Measurements from ENCODE around the gene FBXO42.
"Not testable (repeated sequence)": the region's sequence is repeated elsewhere in the genome, so short reads cannot be mapped to it uniquely, and the experiment has no call there.

FBXO42 gene

DNA sequence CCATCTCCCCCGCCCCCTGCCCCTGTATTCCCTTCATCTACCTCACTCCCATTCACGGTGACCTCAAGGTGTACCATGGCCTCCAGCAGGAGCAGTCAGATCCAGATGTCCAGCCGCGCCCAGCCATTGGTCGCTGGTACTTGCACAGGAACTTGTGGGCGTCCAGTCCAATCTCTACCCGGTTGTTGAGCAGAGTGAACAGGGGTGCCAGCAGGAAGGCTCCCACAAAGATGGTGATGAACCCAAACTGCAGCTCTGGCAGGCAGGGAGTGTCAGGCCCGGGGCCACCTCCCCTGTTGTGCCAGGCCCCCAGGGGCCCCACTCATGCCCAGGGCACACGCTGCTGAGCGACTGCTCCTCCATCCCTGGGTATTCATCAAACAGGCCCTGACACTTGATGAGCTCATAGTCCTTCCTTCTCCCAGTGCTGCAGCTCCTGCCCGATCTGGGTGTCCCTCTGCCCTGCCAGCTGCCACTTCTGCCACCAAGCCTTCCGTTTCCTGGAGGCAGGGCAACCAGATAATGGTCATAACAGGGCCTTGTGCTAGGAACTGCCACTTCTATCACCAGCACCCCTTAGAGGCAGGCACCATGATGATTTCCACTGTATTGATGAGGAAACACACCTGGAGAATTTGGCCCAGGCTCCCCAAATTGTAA is 134.1 kb downstream of the FBXO42 start:
- DNase-seq (ENCODE audit: low spot score): no peak

DNA sequence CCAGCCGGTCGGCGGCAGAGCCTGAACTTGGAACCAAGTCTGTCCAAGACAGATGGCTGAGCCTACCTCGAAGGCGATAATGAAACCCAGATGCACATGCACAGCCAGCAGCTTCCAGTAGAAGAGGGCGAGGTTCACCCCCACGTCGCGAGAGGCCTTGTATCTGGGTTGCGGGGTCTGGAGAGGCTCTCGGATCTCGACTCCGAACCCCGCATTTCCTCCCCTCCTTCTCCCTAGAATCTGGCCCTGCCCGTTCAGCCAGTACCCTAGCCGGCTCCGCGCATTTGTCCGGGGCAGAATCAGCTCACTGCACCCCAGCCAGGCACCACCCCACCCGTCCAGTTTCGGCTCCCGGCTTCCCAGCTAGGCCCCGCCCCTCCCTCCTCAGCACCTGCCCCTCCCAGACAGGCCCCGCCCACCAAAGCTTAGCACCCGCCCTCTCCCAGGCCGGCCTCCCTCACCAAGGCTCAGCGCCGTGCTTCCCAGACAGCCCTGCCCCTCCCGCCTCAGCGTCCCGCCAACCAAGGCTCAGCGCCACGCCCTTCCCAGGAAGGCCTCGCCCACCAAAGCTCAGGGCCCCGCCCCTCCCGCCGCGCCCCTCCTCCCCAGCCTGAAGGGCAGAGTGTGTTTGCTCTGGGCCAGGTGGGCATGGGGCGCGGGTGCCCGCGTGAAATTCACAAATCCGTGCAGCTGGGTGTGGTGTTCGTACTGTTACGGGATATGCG is 135.1 kb downstream of the FBXO42 start:
- DNase-seq (ENCODE audit: low spot score): peak; percentile 97

DNA sequence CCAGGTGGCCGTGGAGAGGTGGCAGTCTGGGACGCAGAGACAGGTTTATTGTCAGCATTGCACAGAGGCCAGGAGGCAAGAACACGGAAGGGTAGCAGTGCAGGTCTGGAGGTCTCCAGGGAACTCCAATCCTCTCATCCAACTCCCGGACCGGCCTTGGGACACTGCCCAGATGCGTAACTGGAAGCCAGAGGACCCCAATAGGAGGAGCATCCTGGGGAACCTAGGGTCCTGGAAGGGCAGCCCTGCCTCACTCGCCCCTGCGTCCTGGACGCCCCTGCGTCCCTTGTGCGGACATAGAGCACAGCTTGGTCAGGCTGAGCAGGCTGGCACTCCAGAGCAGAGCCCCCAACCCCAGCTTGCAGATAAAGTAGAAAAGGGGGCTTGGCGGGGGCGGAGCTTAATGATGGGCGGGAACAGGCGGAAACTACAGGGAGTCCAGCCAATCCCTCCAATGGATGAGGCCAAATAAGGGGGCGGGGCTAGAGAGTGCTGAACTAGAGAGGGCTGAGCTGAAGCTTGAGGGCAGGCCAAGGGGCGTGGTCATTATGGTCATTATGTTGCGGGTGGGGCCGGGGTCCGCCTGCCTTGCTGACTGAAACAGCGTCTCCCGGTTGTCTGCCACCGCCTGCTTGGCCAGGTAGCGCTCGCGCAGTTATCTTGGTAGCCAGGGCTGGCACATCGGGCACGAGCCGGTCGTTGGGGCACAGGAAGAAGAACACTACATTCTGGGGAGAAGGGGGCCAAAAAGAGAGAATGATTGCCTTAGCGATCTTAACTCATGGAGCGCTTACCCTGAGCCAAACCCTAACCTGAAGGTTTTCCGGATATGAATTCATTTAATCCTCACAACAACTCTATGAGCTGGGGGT is 136.2 kb downstream of the FBXO42 start:
- DNase-seq (ENCODE audit: low spot score): peak; percentile 90

DNA sequence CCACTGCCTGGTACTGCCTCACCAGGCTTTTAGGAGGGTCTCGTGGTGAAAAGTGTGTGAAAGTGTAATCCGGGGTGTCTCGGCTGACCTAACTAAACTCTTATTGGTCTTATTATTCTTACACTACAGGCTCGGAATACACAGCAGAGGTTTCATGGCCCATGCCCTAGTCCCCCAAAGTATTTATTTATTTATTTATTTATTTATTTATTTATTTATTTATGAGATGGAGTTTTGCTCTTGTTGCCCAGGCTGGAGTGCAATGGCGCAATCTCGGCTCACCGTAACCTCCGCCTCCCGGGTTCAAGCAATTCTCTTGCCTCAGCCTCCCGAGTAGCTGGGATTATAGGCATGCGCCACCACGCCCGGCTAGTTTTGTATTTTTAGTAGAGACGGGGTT is 137.0 kb downstream of the FBXO42 start:
- DNase-seq (ENCODE audit: low spot score): not testable (repeated sequence)

DNA sequence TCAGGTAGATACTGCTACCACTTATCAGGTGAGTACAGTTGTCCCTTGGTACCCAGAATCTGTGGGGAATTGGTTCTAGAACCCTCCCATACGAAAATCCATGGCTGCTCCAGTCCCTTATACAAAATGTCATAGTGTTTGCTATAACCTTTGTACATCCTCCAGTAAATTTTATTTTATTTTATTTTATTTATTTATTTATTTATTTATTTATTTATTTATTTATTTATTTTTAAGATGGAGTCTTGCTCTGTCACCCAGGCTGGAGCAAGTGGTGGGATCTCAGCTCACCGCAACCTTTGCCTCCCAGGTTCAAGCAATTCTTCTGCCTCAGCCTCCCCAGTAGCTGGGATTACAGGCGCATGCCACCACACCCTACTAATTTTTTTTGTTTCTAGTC is 138.7 kb downstream of the FBXO42 start:
- DNase-seq (ENCODE audit: low spot score): not testable (repeated sequence)

DNA sequence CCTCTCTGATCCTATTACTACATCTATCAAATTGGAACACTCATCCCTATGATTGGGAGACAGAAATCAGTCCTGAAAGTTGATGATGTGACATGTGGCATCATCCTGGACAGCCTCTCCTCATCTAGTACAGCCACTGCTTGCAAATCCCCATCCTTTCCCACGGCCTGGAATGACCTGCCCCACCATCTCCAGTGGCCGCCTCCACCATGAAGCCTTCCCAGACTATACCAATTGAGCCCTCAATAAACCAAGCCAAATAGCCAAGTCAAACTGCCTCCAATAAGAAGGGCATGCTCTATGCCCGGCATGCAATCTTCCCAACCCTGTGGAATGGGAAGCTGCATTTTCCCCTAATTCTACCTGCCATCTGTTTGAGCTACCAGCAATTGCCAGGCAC is 139.3 kb downstream of the FBXO42 start:
- no peak for DNase-seq (ENCODE audit: low spot score)

DNA sequence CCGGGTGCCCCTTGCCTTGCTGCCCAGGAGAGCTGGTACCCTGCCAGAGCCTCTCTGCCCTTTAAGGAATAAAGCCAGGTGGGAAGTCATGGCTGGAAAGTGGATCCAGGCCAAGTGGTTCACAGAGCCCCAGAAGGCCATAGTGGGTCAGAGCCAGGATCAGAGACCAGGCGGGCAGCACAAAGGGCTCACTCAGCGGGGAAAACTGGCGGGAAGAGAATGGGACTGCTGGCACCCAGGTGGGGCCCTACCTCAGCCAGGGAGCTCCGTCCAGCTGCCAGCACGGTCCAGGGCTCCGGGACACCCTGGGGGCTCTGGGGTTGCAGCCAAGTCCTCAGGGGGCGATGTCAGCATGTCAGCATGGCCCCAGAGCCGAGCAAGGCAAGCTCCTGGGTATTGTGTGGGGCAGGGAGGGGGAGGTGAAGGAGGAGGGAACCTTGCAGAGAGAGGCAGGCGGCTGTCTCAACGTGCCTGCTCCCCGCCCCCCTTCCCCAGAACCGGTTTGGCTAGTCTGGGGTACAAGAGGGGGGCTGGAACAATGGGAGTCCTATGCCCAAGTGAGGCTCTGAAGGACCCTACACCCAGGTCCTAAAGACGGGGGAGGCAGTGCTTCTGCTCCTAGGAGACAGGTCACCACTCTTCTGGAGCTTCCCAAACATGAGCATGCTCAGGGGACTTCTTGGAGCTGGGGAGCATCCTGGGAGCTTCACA is 139.9 kb downstream of the FBXO42 start, which contains the start of gene ARHGEF19:
Gene ARHGEF19, minus strand, starts transcription at position 402 of the 711 bp plus-strand sequence. CDS start 3,598 bp downstream, outside the sequence.
- peak; percentile 51 for DNase-seq (ENCODE audit: low spot score)

DNA sequence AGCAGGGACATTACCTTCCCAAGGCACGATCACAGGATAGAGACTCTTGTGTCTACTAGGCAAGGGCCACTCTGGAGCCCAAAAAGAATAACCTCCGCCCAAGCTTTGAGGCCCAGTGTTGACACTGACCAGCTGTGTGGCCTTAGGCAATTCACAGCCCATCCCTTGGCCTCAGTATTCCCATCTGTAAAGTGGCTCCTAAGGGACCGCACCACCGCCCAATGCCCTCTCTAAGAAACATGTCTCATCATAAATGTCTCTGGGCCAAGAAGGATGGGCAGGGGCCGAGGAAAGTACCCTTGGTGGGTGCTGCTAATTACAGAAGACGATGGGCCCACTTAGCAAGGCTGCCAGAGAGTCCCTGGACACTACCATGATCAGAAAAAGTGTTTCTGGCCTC is 140.5 kb downstream of the FBXO42 start:
- DNase-seq (ENCODE audit: low spot score): no peak

DNA sequence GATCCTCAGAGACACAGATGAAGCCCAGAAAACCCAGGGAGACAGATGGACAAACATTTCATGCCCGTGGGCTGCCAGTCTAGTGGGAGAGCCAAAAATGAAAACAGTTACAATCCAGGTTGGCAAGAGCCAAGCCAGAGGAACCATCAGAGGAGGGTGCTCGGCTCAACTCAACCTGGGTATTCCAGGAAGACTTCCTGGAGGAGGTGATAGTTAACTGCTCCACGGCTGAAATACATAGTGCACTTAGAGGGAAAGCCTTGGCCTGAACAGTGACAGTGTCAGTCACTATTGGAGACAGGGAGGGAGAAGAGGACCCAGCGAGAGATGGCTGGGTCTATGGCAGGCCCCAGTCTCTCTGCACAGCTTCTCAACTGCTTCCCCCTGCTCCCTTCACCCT is 141.7 kb downstream of the FBXO42 start:
- no peak for DNase-seq (ENCODE audit: low spot score)

DNA sequence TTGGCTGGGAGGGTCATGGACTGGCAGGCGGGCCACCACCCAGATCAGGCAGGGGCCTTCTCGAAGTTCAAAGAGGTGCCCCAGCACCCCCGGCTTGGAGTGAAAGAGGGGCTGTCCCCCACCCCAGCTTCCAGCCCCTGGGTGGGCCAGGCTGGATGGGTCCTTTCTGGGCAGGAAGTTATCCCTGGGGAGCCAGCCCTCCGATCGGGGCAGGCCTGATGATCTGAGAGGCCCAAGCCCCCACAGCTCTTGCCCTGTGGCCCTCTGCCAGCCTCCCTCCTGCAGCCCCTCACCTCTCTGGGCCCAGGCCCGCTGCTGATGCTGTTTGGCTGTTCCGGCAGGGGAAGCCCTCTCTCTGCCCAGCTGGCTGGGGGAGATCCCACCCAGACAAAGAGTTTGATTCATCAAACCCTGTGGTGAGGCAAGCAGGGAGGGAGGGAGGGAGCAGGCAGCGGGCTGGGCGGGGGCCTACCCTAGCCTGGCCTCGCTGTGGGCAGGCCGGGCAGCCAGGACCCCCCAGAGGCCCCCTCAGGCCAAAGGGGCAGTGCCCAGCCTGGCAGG is 142.4 kb downstream of the FBXO42 start:
- DNase-seq (ENCODE audit: low spot score): no peak

DNA sequence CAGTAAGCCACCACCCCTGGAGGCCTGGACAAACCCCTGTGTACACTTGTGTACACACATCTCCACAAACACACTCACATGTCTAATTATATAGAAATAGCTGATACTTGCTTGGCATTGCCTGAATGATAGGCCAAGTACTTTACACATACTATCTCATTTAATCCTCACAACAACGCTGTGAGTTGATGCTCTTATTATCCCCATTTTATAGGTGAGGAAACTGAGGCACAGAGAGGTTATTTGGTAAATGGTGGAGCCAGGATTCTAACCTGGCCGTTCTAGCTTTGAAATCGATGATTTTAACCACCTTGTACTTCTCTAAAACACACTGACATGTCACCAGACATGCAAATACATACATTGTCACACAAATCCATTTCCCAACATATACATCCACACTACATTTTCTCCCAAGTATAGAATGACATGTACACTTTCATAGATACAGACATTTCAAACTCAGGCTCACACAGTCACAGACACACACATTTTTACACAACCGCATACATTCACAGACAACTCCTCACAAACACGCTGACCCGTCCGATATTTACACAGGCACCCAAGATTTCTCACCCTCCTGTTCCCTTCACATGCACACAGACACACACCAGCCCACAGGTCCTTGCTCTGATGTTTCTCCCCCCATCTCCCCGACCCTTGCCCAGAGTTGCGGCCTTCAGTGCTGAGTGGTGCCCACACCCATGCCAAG is 143.0 kb downstream of the FBXO42 start:
- no peak for DNase-seq (ENCODE audit: low spot score)

DNA sequence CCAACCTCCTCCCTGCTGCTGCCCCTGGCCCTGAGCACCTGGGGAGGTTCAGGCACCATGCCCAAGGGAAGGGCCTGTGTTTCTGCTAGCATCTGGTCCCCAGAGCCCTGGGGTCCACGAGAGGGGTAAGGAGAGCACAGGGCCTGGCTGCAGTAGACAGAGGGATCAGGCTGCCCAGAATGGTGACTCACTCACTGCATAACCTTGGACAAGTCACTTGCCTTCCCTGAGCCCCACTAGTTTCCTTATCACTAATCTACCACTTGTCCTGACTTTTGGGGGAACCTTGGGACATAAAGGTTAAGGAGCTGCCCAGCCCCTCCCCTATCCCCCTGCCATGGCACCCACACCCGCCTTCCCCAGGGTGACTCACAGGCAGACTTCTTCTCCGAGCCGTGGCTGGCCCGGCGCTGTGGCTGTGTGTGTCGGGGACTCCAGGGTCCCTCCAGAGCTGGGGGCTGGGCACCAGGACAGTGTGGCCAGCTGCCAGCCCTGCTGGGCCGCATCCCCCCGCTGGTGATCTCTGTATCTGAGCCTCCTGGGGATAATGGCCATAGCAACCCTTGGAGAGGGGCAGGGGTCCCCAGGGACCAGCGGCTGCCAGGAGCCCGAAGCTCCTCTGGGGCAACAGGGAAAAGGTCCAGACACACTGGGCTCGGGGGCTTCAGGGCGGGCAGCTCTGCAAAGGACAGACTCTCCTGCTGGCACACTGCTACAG is 143.9 kb downstream of the FBXO42 start:
- DNase-seq (ENCODE audit: low spot score): no peak

DNA sequence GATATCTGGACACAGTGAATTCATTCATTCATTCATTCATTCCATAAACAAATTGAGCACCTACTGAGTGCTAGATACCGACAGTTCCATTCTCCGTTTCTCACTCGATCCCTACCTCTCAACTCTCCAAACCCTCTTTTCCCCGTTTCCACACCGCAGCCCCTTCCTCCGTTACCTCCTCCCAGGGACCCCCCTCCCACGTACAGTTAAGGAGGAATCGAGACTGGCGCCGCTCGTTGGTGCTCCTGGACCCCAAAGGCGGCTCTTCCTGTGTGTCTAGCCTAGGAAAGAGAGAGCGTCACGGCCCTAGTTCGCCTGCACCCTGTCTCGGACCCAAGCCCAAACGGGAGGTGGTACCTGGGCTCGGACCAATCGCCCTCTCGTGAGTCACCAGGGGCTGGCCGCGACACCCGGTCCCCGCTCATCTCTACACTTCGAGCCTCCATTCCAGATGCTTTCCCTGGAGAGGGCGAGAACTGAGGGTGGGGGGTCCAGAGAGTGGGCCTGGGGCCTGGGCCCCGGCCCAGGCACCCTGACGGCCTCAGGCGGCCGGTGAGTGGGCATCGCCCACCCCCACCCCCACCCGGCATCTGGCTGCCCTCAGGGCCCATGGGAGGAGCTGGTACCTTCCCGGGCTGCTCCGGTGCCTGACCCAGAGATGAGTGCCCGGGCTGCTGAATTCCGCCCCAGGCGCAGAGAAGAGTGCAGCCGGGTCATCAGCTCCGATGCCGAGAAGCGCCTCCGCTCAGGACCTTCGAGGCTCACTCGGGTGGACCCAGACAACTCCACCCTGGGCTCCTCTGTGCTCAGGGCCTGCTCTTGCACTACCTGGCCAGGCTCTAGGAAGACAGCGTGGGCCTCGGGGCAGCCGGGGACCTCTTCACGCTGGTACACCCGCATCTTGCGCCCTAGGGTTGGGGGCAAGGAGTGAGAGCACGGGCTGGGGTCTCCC is 144.7 kb downstream of the FBXO42 start:
- no peak for DNase-seq (ENCODE audit: low spot score)

DNA sequence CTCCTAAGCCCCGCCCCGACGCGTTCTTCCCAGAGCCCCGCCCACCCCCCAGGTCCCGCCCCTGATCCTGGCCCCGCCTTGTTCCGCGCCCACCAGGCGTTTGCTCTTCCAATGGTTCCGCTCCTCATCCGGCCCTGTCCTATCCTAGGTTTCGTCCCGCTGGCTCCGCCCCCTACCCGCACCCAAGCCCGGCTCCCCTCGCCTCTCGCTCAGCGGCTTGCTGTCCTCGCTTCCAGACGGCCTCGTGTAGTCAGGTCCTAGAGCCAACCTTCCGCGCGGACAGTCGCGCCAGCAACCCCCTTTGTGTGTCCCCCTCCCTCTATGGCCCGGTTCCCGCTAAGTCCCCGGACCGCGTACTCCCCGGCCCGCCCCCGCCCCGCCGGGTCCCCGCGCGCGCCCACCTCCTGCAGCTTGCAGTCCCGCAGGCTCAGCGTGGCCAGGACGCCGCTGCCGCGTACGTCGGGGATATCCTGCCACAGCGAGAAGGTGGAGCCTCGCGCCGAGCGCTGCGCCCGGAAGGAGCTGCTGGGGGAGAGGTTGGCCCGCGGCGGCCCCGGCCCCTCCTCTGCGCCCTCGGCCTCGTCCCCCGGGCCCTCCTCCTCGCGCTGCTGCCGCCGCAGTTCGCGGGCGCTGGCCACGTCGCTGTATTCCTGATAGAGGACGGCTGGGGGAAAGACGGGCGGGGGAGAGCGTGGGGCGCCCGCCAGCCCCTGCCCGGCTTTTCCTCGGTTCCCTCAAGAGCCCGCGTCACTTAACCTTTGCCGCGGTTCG is 145.5 kb downstream of the FBXO42 start:
- peak; percentile 97 for DNase-seq (ENCODE audit: low spot score)

DNA sequence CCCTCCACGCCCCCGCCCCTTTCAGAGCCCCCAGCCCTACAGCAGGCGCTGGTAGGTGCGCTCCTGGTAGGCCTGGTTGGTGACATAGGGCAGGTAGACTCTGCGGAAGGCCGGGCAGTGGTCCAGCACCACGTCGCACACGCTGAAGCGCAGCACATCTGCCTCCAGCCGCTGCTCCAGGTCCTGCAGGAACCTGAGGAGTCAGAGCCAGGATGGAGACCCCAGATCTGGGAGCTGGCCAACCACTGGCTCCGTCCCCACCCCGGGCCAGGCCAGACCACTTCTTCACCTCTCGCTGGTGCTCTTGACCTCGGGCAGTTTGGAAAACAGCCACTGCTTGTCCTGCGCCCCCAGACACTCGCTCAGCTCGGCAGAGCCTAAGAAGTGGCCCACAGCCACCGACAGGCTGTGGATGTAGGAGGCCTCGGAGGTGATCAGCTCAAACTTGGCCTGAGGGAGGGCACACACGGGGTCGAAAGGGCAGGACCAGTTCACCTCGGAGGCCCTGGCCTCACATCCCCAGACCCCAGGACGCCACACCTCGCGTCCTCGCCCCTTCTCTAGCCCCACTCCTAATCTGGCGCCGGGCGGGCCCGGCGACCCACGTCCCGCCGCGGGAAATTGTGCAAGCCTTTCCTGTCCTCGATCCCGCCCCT is 146.3 kb downstream of the FBXO42 start:
- DNase-seq (ENCODE audit: low spot score): no peak

DNA sequence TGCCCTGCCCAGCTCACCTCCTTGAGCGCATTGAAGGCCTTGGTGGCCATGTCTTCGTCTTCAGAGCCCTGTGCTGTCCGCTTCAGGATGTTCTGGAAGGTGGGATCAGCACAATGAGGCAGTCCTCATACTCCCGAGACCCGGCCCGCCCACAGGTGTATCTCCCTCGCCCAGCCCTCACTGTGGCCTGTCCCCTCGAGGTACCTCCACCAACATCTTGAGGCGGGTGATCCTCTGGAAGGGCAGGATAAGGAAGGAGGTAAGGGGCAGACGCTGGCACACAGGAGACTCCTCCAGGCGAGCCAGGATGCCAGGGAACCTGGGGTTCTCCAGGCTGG is 147.0 kb downstream of the FBXO42 start:
- no peak for DNase-seq (ENCODE audit: low spot score)

DNA sequence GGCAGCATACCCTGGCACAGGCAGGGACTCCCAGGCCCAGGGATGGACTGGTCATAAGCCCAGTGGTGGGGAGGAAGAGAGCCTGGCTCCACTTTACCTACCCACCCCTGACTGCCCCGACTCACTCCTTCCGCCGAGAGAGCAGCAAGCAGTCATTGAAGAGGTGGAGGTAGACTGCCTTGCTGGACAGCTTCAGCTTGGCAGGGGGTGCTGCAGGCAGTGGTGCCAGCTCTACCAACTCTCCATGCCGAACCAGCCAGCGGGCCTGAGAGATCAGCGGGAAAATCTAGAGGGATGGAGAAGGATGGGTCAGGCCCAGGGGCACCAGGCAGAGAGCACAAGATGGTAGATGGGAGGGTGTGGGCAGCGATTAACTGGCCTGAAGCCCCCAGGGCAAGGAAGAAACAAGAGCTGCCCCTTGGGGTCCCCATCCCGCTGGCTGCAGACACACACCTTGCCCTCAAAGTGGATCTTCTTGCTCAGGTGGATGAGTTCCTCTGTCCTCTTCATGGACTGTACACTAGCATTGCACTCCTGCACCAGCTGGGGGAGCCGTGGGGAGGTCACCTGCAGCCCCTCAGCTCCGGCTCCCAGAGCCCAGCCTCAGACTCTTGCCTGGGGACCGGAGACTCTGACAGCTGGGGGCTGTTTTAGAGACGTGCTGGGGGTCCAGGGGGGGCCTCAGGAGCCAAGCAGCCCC is 147.5 kb downstream of the FBXO42 start:
- peak; percentile 69 for DNase-seq (ENCODE audit: low spot score)
